Tongue (tissue), 2 donors: Measurements from ENCODE around the gene DCUN1D2. TPM values are rescaled to one million over a fixed set of nuclear protein-coding genes. Genes with fewer than 3 reads are reported as not detected.

Experiments used
- DNase-seq: peaks from one replicate; pipeline ENCODE4 v3.0.0-alpha.2; 2015
- total RNA-seq: library from RNA; depleted of rRNA; stranded (reverse); fragments of >200 nt; gene quantifications from one replicate; pipeline ENCODE4 v1.2.3, GENCODE V29; 2014

The DCUN1D2 gene
- total RNA-seq, 1 donor from 2014 or later = 24.8 TPM

DNA sequence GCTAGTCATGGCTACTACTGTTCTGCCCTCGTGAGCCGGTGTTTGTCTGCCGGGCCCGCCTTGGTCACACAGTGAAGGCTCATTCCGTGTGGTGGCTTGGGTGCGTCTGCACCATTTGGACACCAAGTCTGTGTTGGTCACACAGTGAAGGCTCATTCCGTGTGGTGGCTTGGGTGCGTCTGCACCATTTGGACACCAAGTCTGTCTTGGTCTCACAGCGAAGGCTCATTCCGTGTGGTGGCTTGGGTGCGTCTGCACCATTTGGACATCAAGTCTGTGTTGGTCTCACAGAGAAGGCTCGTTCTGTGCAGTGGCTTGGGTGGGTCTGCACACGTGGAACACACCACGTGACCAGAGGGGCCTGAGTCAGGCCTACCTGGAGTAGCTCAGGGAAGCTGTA is 29.0 kb upstream of the DCUN1D2 start:
- no peak for DNase-seq

DNA sequence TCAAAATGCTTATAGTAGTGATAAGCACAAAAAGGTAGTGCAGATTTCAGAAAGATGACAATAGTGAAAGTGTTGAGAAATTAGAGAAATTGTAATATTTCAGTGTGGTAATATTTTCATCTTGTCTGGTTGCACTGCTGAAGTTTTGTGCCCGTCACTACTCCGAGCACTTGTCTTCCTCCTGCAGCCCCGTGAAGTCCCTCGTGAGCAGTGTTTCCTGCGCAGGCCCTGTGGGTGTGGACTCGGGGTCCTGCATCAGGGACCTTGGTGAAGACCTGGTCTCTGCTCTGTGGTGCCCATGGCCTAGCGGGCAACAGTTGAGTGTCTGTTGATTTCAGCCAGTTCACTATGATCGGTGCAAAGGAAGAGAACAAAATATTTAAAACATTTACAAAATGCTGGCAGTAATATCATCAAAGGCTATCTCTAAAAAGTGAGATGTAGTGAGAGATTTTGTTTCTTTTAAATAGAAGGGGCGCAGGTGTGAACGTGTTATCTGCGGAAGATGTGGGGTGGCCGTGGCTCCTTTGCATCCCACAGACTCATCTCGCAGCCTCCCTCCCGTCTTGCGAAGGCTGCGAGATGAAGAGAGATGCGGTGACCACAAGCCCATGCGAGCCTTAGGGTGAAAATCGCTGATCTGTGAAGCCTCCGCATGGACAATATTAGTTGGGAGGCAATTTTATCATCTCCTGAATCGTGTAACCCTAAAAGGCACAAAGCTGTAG is 27.7 kb upstream of the DCUN1D2 start:
- no peak for DNase-seq

DNA sequence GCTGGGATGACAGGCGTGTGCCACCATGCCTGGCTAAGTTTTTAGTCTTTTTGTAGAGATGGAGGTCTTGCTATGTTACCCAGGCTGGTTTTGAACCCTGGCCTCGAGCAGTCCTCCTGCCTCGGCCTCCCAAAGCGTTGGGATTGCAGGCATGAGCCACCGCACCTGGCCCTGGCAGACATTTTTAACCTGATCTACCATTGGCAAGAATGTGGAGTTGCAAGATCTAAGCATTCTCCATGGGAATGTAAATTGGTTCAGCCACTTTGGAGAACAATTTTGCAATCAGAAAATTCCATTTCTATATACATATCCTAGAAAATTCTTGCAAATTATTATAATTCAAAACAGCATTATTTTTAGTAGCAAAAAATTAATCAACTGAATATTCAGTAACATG is 24.3 kb upstream of the DCUN1D2 start:
- no peak for DNase-seq

DNA sequence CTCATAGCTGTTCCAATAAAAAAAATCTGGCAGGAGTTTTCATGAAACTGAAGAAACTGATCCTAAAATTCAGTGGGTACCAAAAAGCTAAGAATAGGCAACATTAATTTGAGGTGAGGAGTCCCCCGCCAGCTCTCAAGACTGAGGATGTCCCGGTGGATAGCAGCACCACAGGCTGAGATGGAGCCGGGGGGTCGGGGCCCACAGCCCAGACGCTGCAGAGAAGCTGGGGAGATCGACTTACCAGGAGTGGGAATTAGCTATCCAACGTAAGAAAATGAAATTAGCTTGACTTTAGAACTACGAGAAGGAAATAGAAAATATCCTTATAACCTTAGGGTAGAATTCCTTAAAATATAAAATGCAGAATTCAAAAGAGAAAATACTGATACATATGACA is 23.2 kb upstream of the DCUN1D2 start:
- DNase-seq = no peak

DNA sequence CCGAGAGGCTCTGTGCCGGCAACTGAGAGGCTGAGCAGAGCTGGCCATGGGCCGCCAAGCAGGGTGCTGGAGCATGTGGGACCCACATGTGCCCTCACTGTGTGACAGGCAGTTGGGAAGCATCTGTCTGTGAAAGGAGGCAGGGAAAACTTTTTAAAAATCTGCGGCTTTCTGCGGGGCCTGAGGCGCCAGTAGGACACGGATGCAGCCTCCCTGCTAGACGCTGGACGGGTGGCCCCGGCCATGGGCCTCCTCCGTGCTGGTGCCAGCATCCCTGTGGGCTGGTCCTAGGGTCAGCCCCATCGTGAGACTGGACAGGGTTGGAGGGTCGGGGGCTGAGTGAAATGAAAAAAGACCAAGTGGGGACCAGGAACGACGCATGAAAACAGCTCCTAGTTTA is 20.9 kb upstream of the DCUN1D2 start:
- DNase-seq = no peak

GRCh38 chr13:113510871-113511270 is 20.4 kb upstream of the DCUN1D2 start:
- no peak for DNase-seq

DNA sequence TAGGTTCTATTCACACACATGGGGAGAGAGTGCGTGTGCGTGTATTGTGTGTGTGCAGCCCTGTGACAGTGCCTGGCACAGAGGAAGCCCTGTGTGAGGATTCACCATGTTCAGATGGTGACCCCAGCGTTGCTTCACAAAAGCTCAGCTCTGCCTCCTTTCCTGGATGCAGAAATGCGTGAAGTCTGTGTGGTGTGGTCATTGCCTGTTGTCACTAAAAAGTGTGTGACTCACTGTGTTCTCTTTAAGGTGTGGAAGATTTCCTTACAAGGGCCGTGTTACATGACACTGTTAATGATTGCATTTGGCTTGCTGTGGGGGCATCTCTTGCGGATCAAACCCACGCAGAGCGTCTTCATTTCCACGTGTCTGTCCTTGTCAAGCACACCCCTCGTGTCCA is 19.5 kb upstream of the DCUN1D2 start:
- no peak for DNase-seq

DNA sequence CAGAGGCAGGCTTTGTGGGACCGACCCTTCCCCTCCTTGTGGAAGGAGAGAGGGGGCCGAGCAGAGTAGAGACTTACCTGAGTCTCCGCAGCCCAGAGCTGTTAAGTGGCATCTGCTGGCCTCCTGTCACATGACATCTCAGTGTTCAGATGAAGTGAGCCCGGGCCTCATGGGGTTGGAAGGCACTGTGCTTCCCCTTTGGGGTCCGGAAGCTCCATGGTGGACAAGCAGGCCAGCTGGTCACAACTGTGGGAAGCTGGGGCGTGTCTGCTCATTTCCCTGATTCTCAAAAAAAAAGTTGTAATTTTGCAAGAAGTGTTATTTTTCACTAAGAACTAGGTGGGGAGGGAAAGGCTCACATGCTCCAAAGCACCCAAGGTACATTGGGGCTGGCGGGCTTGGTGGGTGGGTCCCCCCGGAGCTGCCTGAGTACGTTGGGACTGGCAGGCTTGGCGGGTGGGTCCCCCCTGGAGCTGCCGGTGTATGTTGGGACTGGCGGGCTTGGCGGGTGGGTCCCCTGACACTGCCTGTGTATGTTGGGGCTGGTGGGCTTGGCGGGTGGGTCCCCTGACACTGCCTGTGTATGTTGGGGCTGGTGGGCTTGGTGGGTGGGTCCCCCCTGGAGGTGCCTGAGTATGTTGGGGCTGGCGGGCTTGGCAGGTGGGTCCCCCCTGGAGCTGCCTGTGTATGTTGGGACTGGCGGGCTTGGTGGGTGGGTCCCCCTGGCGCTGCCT is 18.2 kb upstream of the DCUN1D2 start:
- no peak for DNase-seq

GRCh38 chr13:113507505-113508345 is 17.2 kb upstream of the DCUN1D2 start:
- no peak for DNase-seq

DNA sequence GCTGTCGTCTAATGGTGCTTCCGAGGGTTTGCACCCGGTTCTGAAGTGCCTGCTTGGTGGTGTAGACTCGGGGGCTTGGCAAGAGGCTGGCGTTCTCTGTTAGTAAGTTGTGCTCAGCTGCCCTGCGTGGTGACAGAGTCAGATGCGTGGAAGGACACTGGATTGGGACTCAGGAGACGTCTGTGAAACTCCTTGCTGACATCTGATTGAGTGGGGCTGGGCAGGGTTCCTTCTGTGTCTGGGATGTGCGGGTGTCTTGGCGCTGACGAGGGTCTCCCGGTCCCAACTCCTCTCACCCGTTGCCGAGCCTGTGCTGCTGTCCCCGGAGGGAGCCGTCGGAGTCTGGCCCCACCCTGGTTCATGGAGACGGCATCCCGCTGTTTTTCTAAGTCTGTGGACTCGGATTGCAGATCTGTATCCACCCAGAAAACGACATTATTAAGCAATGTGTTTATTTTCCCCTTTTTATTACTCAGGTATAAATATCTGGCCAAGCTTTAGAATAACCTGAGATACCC is 16.4 kb upstream of the DCUN1D2 start:
- DNase-seq = no peak

- DNase-seq = no peak
Observed at GRCh38 chr13:113506025-113506685, 15.6 kb upstream of the DCUN1D2 start.

DNA sequence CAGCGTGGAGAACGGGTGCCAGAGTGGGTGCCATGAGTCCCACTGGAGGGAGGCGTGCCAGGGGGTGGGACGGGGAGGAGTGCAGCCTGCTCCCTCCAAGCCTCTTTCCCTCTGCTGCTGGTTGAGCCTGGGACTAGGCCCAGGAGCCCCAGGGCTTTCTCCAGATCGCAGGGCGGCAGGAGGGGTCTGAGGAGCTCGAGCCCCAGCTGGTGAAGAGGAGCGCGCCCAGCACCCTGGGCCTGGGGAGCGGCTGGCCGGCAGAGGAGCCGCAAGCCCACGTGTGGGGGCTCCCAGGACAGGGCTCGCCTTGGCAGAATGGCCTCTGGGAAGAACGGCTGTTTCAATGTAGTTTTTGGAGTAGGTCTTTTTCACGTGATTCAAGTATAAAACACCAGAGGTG is 12.2 kb upstream of the DCUN1D2 start:
- DNase-seq = no peak

DNA sequence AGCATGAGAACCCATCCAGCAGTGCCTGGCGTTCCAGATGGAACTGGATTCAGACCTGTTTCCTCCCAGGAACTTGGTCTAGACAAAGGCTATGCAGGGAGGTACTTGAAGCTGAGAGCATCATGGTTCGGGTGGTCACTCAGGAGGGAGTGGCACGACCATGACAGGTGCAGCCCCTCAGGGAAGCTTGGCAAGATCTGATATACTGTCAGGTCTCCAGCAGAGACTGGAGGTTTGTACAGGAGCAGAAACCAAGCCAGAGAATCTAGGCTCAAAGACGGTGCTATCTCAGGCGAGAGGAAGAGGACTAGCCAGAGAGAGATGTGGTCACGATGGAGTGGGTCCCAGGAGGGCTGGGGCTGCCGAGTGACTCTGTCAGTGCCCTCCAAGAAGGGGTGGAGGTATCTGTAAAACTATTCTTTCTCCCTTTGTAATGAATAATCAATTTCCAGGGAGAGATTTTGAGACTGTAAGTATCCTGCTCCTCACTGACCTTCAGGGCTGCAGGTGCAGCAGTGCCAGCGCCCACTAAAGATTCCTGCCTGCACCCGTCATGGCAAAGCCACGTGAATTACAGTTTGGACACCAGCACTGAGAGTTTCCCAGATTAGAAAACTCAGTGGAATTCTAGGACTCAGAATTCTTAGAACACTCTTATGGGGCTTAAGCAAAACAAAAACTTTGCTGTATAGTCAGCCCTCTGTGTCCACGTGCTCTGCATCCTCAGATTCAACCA is 10.2 kb upstream of the DCUN1D2 start:
- no peak for DNase-seq

- no peak for DNase-seq
Observed at GRCh38 chr13:113499936-113500335, 9.4 kb upstream of the DCUN1D2 start.

GRCh38 chr13:113498905-113499304 is 8.4 kb upstream of the DCUN1D2 start:
- DNase-seq = no peak

DNA sequence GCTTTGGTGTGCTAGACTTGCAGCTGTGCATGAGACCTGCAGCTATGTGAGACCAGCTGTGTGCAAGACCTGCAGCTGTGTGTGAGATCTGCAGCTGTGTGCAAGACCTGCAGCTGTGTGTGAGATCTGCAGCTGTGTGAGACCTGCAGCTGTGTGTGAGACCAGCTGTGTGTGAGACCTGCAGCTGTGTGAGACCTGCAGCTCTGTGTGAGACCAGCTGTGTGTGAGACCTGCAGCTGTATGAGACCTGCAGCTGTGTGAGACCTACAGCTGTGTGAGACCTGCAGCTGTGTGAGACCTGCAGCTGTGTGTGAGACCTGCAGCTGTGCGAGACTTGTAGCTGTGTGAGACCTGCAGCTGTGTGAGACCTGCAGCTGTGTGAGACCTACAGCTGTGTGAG is 6.7 kb upstream of the DCUN1D2 start:
- no peak for DNase-seq

DNA sequence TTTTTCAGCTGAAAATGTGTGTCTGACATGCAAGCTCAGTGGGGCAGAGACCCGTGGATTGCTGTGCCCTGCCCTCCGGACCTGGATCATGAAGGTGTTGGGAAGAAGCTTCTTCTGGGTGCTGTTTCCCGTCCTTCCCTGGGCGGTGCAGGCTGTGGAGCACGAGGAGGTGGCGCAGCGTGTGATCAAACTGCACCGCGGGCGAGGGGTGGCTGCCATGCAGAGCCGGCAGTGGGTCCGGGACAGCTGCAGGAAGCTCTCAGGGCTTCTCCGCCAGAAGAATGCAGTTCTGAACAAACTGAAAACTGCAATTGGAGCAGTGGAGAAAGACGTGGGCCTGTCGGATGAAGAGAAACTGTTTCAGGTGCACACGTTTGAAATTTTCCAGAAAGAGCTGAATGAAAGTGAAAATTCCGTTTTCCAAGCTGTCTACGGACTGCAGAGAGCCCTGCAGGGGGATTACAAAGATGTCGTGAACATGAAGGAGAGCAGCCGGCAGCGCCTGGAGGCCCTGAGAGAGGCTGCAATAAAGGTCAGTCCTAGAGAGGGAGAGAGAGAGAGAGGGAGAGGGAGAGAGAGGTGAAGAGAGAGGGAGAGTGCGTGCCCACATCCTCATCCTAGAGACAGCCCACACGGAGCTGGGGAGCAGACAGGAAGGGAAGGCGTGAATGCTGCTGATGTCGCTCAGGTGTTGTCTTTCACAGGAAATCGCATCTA is 5.1 kb upstream of the DCUN1D2 start:
- DNase-seq = peak; percentile 32

DNA sequence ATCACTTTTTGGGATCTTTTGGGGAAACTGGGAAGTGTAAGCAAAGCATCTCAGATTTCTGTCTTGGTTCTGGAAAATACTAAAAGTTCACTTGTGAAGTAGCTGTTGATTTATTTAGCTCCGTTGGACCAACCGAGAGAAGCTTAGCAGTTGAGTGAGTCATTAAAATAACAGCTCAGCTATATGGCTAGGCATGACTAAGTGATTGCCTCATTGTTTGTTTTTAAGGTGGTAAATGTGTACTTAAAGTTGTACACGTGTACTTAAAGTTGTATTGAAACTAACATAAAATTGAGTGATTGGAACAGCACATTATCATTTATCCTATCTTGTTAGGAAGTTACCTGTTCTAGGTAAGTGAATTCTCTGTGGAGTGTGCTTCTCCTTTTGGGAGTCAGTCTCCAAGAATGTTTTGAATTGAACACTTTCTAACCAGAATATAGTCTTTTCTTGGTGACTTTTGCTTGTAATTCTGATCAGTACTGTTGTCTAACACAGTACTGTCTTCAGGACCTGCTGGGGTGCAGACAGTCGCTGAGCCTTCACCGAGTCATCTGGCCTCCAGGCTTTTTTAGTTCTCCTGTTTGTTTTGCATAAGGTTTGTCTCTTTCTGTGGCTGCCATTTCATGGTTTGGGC is 2.9 kb upstream of the DCUN1D2 start:
- peak; percentile 64 for DNase-seq

DNA sequence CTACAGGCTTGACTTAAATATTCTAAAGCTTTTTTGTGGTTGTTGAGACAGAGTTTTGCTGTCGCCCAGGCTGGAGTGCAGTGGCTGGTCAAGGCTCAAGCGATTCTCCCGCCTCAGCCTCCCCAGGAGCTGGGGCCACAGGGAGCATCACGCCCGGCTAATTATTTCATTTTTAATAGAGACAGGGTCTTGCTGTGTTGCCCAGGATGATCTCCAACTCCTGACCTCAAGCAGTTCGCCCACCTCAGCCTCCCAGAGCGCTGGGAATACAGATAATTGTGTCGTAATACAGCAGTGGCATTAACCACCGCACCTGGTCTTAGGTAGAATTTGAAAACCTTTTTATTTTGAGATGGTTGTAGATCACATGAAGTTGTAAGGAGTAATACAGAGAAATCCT is 1.5 kb upstream of the DCUN1D2 start:
- DNase-seq = no peak

GRCh38 chr13:113491418-113491883 is 940 bp upstream of the DCUN1D2 start:
- peak; percentile 41 for DNase-seq
